ENCODE results near the gene C2orf76.

C2orf76 gene

DNA sequence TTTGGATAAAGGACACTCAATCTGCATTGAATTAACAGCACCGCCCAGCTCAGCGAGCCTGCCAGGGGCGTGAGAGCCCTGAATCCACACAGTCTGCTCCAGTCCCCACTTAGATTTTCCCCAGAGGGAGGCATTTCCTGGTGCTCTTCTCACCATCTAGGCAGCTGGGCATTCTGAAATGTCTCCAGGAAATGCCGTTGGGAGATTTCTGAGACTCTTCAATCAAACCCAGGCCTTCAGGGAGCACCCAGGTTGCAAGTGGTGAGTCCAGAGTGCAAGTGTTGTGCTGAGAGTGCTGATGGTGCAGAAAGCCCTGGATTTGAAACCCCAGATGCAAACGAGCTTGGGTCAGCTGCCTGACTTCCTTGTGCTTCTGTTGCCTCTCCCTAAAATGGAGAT lies 41.6 kb upstream of the C2orf76 start:
- no peak for TF ChIP-seq NFIC (IDR thresholded peaks at IDR 0.05)
- TF ChIP-seq, protein P1, sequence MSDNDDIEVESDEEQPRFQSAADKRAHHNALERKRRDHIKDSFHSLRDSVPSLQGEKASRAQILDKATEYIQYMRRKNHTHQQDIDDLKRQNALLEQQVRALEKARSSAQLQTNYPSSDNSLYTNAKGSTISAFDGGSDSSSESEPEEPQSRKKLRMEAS (IDR thresholded peaks at IDR 0.05) = no peak
- TF ChIP-seq EP300 (IDR thresholded peaks at IDR 0.05; ENCODE audit: borderline replicate concordance) = no peak
- no peak for TF ChIP-seq EGR1 (IDR thresholded peaks at IDR 0.05)
- TF ChIP-seq RAD21 (IDR thresholded peaks at IDR 0.05; ENCODE audit: low read depth) = no peak
- no peak for TF ChIP-seq TAF1 (IDR thresholded peaks at IDR 0.05; ENCODE audit: low read depth)
- no peak for TF ChIP-seq TEAD4 (IDR thresholded peaks at IDR 0.05)
- no peak for TF ChIP-seq CEBPB (IDR thresholded peaks at IDR 0.05)

DNA sequence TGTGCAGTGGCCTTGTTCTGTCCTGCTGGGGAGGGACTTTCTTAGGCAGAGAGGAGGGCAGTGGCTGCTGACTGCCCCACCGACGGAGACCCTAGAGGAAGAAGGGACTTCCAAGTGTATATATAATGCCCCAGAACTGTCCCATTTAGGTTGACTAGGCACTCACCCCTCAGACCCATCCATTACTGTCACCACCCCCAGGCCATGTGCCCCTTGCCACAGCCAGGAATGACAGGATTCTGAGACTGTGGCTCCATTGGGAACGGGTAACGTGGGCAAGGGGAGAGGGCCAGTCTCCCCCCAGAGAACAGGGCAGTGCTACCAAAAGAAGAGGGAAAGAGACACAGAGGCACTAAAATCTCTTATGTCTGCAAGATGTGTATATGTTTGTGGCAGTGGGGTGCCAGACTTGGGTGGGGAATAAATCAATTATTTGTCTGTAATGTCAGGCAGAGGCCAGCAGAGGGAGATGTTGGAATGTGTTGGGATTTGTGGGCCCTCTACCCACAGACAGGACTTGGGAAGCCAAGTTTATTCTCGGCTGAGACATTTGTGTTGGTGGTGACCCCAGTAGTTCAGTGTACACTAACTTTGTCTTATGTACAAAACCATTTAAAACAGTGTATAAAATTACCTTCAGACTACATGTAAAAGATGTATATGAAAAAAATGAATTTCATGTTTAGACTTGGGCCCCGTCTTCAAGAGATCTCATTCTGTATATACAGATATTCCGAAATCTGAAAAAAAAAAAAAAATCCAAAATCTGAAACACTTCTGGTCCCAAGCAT lies 41.0 kb upstream of the C2orf76 start:
- peak; percentile 98 for TF ChIP-seq RAD21 (IDR thresholded peaks at IDR 0.05; ENCODE audit: low read depth)
- no peak for TF ChIP-seq YY1 (IDR thresholded peaks at IDR 0.05; ENCODE audit: low read depth)
- no peak for TF ChIP-seq EGR1 (IDR thresholded peaks at IDR 0.05)
- TF ChIP-seq FOXM1 (IDR thresholded peaks at IDR 0.05; ENCODE audit: borderline replicate concordance, low read depth) = no peak
- TF ChIP-seq EP300 (IDR thresholded peaks at IDR 0.05; ENCODE audit: borderline replicate concordance) = no peak
- TF ChIP-seq ZBTB7A (IDR thresholded peaks at IDR 0.05; ENCODE audit: low read depth) = no peak

DNA sequence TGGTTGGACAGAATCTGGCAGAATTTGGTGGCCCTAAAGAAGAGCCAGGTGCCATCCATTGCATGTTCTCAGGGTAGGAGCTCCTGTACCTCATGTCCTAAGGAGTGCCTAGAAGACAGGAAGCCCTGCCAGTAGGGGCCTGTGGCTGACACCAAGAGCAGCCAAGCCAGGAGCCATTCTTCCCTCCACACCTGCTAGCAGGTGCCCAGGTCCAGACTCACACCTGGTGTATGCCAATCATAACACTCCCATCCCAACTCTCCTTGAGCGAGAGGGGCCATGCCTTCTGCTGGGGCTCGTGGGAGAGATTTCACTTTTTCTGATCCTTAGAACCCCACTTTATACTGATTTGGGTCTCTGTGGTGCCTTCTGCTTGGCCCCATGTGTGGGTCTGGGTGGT lies 38.5 kb upstream of the C2orf76 start:
- TF ChIP-seq TAF1 (IDR thresholded peaks at IDR 0.05; ENCODE audit: low read depth) (no peak), ZBTB7A (IDR thresholded peaks at IDR 0.05; ENCODE audit: low read depth) (no peak), TCF12 (IDR thresholded peaks at IDR 0.05; ENCODE audit: low read depth) (no peak), CEBPB (IDR thresholded peaks at IDR 0.05) (no peak), YY1 (IDR thresholded peaks at IDR 0.05; ENCODE audit: low read depth) (no peak), EGR1 (IDR thresholded peaks at IDR 0.05) (no peak), CREB1 (IDR thresholded peaks at IDR 0.05; ENCODE audit: low read depth) (no peak), TEAD4 (IDR thresholded peaks at IDR 0.05) (no peak), USF1 (IDR thresholded peaks at IDR 0.05) (no peak), RAD21 (IDR thresholded peaks at IDR 0.05; ENCODE audit: low read depth) (no peak), EP300 (IDR thresholded peaks at IDR 0.05; ENCODE audit: borderline replicate concordance) (no peak)
- TF ChIP-seq, protein P2, sequence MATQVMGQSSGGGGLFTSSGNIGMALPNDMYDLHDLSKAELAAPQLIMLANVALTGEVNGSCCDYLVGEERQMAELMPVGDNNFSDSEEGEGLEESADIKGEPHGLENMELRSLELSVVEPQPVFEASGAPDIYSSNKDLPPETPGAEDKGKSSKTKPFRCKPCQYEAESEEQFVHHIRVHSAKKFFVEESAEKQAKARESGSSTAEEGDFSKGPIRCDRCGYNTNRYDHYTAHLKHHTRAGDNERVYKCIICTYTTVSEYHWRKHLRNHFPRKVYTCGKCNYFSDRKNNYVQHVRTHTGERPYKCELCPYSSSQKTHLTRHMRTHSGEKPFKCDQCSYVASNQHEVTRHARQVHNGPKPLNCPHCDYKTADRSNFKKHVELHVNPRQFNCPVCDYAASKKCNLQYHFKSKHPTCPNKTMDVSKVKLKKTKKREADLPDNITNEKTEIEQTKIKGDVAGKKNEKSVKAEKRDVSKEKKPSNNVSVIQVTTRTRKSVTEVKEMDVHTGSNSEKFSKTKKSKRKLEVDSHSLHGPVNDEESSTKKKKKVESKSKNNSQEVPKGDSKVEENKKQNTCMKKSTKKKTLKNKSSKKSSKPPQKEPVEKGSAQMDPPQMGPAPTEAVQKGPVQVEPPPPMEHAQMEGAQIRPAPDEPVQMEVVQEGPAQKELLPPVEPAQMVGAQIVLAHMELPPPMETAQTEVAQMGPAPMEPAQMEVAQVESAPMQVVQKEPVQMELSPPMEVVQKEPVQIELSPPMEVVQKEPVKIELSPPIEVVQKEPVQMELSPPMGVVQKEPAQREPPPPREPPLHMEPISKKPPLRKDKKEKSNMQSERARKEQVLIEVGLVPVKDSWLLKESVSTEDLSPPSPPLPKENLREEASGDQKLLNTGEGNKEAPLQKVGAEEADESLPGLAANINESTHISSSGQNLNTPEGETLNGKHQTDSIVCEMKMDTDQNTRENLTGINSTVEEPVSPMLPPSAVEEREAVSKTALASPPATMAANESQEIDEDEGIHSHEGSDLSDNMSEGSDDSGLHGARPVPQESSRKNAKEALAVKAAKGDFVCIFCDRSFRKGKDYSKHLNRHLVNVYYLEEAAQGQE (IDR thresholded peaks at IDR 0.05; ENCODE audit: low read depth) = no peak
- TF ChIP-seq, protein P1 (IDR thresholded peaks at IDR 0.05) = no peak

DNA sequence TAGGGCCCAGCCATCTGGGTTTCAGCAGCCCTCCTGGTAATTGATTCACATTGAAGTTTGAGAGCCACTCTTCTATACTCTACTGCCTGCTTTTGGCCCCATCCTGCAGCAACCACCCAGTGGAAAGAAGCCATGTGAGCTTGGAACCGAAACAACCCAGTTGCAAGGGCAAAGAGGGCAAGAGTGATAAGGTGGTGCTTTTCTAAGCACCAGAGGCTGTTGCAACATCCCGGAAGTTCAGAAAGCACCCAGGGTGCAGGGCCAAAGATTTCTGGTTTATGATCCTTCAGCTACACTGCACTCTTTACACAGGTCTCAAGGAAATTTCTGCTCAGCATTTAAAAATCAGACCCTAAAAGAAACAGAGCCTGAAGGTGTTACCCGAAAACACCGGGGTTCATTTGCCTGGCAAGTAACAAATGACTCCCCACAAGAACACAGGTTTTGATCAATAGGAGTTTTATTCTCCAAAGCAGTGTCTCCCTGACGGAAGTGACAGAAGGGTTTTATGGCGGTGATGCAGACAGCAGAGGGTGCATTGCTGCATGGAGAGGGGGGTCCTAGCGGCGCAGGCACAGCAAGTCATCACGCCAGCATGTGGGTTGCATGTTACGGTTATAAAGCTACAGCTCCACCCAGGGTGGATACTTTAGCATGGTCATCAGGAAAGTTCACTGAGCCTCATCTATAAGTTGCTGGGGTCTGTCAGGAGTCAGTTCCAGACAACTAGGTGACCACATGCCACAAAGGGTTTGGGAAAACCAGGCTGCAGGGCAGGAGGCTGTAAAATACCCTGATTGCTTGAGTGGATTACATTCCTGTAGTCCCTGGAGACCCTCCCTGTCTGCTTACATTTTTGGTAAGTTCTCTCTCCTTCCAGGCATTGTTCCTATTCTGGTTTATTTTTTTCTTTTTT lies 36.3 kb upstream of the C2orf76 start:
- TF ChIP-seq EP300 (IDR thresholded peaks at IDR 0.05; ENCODE audit: borderline replicate concordance) = no peak

- no peak for TF ChIP-seq CEBPB (IDR thresholded peaks at IDR 0.05)
- TF ChIP-seq FOXM1 (IDR thresholded peaks at IDR 0.05; ENCODE audit: borderline replicate concordance, low read depth) = no peak
- TF ChIP-seq TCF12 (IDR thresholded peaks at IDR 0.05; ENCODE audit: low read depth) = no peak
- TF ChIP-seq, protein P2 (IDR thresholded peaks at IDR 0.05; ENCODE audit: low read depth) = no peak
- no peak for TF ChIP-seq USF1 (IDR thresholded peaks at IDR 0.05)
- no peak for TF ChIP-seq NFIC (IDR thresholded peaks at IDR 0.05)
- TF ChIP-seq, protein P1 (IDR thresholded peaks at IDR 0.05) = no peak
- no peak for TF ChIP-seq TEAD4 (IDR thresholded peaks at IDR 0.05)
- TF ChIP-seq TAF1 (IDR thresholded peaks at IDR 0.05; ENCODE audit: low read depth) = no peak
- no peak for TF ChIP-seq EP300 (IDR thresholded peaks at IDR 0.05; ENCODE audit: borderline replicate concordance)
- no peak for TF ChIP-seq YY1 (IDR thresholded peaks at IDR 0.05; ENCODE audit: low read depth)
- no peak for TF ChIP-seq EGR1 (IDR thresholded peaks at IDR 0.05)
- TF ChIP-seq RAD21 (IDR thresholded peaks at IDR 0.05; ENCODE audit: low read depth) = no peak
- TF ChIP-seq ZBTB7A (IDR thresholded peaks at IDR 0.05; ENCODE audit: low read depth) = no peak
Observed at GRCh38 chr2:119402106-119402505, 35.5 kb upstream of the C2orf76 start.

All from Ishikawa (cell line).